Muscle of leg (tissue), 11 donors: ENCODE measurements around the gene GPAT2. TPM values are rescaled to one million over a fixed set of nuclear protein-coding genes. Genes with fewer than 3 reads are reported as not detected.
"Not testable (repeated sequence)": the region's sequence is repeated elsewhere in the genome, so short reads cannot be mapped to it uniquely, and the experiment has no call there.

Experiments
- DNase-seq: peaks from one replicate; pipeline ENCODE4 v3.0.0; 2013
- H3K27ac ChIP-seq: one replicate; pipeline ENCODE4 v1.5.1; 2013; ENCODE audit warnings: mild to moderate bottlenecking, low read length, control low read depth
- H3K27me3 ChIP-seq: one replicate; pipeline ENCODE4 v1.6.1; 2013; ENCODE audit warnings: low read length; ENCODE audit not compliant: control insufficient read depth, insufficient read depth
- H3K36me3 ChIP-seq: one replicate; pipeline ENCODE4 v1.6.1; 2013; ENCODE audit warnings: low read length; ENCODE audit not compliant: control insufficient read depth, insufficient read depth
- H3K4me1 ChIP-seq: one replicate; pipeline ENCODE4 v1.6.1; 2013; ENCODE audit warnings: low read length; ENCODE audit not compliant: control insufficient read depth, insufficient read depth
- H3K4me3 ChIP-seq: one replicate; pipeline ENCODE4 v1.5.1; 2013; ENCODE audit warnings: low read length, control low read depth
- H3K9me3 ChIP-seq: replicated peaks from 2 replicates; pipeline ENCODE4 v1.6.1; 2013; ENCODE audit warnings: low read depth, low read length; ENCODE audit not compliant: control insufficient read depth
- WGBS: methylation state at CpG from one replicate; pipeline ENCODE4 v1.1.5; 2013; ENCODE audit warnings: missing lambda C conversion rate; ENCODE audit not compliant: insufficient coverage; 5-methylcytosine and 5-hydroxymethylcytosine counted together
- polyA plus RNA-seq, 8 donors: library from polyadenylated mRNA; unstranded; fragments of 120-200 nt; gene quantifications; one replicate each; pipeline versions ENCODE4 v1.2.1 to v1.2.3, GENCODE V29; 2013; ENCODE audit warnings: inconsistent platforms in 1 of 8, low replicate concordance in 1 of 8; ENCODE audit not compliant: insufficient read length in 8 of 8, insufficient read depth in 1 of 8
- total RNA-seq: library from RNA; stranded (reverse); fragments of 120-200 nt; gene quantifications from one replicate; pipeline ENCODE4 v1.2.4, GENCODE V29; 2013

Gene GPAT2
- total and polyA plus RNA-seq, 9 donors = 2.1 to 13.8 (median 7.5) TPM

GRCh38 chr2:96071977-96072491, 37.3 kb upstream of the GPAT2 start:
- Histone ChIP-seq H3K4me1 (peaks cover 36% of the 10 kb centered on the region), H3K27ac (peak overlapping the region; percentile 80)
- H3K9me3 ChIP-seq, H3K36me3 ChIP-seq, H3K27me3 ChIP-seq, H3K4me3 ChIP-seq: not testable (repeated sequence)
- DNase-seq = peak; percentile 33
- 83% methylated on average over 2 of the region's 8 CpGs for WGBS

- H3K27ac ChIP-seq = peak overlapping the region; percentile 80
- H3K27me3 ChIP-seq, H3K36me3 ChIP-seq, DNase-seq, H3K4me3 ChIP-seq, H3K9me3 ChIP-seq: not testable (repeated sequence)
- peaks cover 36% of the 10 kb centered on the region for H3K4me1 ChIP-seq
- WGBS = 78% methylated on average over 11 of the region's 16 CpGs
Observed at GRCh38 chr2:96071087-96071976, 36.6 kb upstream of the GPAT2 start.

DNA sequence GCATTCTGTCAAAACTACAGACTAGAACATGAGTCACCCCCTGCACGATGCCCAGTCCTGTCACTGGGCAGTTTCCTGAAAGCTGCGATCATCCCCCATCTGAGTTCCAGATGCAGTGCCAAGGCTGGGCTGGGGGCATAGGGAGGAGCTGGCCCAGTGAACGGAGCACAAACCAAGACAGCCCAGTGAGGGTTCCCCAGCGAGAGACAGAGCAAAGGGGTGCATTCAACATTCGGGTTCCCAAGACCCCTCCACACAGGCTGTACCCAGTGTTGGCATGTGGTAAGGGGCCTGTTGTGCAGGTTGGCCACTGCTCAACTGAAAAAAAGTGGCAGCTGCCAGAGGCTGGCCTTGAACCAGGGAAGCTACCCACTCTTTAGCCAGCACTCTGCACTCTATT, 35.6 kb upstream of the GPAT2 start:
- DNase-seq, H3K4me3 ChIP-seq, H3K27ac ChIP-seq, H3K9me3 ChIP-seq, H3K27me3 ChIP-seq, H3K36me3 ChIP-seq: not testable (repeated sequence)
- peaks cover 36% of the 10 kb centered on the region for H3K4me1 ChIP-seq
- WGBS = 69% methylated on average over 4 of the region's 5 CpGs

- H3K36me3 ChIP-seq, H3K9me3 ChIP-seq, DNase-seq, H3K27me3 ChIP-seq, H3K4me3 ChIP-seq, H3K27ac ChIP-seq: not testable (repeated sequence)
- peaks cover 36% of the 10 kb centered on the region for H3K4me1 ChIP-seq
- WGBS = 27% methylated on average over 3 of the region's 8 CpGs
Observed at GRCh38 chr2:96069878-96070277, 35.2 kb upstream of the GPAT2 start.

DNA sequence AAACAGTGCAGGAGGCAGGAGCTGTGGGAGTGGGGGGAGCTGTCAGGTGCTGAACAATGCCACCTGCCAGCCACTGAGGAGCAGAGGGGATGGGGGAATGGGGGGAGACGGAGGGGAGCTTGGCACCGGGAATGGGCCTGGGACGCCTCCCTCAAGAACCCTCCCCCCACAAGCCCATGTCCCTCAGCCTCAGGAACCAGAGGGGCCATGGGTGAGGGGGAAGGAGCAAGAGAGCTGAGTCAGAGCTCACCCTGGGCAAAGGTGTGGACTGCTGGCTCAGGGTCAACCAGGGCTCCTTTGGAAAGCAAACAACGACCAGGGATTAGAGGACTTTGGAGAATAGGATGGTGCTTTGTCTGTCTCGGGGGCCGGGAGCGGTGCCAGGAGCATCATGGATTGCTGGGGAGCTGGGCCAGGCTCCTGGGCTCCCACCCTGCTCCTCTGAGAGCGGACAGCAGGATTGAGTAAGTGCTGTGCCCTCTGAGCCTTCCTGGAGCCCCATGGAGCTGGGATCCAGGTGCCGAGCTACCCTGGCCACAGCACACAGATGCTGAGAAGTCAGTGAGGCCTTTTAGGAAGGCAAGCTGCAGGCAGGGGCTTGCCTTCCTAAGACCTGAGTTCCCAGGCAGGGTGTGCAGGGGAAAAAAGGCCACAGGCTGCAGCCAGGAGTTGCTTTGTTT, 33.3 kb upstream of the GPAT2 start:
- 50% methylated on average over 2 of the region's 9 CpGs for WGBS
- H3K4me1 ChIP-seq = peaks cover 28% of the 10 kb centered on the region
- not testable (repeated sequence) for H3K9me3 ChIP-seq

DNA sequence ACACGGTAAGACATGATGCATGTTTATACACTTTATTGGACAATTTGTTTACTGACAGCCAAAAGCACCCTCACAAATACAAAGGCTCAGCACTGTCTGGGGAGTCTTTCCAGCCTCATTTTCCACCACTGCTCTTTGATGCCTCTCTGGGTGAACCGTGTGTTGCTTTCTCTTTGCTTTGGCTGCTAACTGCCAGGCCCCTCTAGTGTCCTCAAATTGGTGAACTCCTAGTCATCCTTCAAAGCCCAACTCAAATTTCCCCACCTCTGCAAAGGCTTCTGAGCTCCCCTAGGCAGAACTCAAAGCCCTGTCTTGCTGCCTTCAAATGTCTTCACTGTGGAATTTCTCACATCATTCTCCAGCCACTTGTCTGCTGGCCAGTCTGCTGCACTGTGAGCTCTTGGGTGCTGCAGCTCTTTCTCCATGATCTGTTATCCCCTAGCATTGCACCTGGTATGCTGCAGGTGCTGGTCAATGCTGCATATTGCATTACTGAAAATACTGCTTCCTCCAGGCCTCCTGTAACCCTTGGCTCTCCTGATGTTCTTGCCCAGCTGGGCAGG, 32.5 kb upstream of the GPAT2 start:
- WGBS = 70% methylated on average over 2 of the region's 2 CpGs
- not testable (repeated sequence) for H3K9me3 ChIP-seq

More for the DNA sequence above, 33.3 kb upstream of the GPAT2 start:
- not testable (repeated sequence) for DNase-seq, H3K4me3 ChIP-seq, H3K27me3 ChIP-seq, H3K36me3 ChIP-seq, H3K27ac ChIP-seq

DNA sequence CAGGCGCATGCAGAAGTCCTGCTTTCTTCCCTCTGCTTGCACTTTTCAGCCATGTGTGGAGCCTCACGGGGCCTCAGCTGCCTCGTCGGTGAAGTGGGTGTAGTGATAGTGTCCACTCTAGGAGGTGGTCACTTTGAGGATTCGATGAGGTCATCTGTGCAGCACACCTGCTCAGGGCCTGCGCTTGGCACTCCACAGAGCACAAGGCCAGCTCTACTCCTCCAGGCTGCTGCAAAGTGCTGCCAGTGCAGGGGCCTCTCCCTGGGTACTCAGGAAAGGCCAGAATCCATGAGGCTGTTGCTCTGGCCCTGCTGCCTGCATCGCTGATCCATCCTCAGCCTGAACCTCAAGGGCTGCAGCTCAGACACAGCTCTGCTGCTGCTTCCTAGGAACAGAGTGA, 31.8 kb upstream of the GPAT2 start:
- WGBS = no CpG with 5 or more reads among the region's 7 CpGs
- not testable (repeated sequence) for H3K27ac ChIP-seq, H3K4me3 ChIP-seq, H3K9me3 ChIP-seq, H3K27me3 ChIP-seq, DNase-seq, H3K36me3 ChIP-seq
- H3K4me1 ChIP-seq = peaks cover 13% of the 10 kb centered on the region

More for the DNA sequence above, 32.5 kb upstream of the GPAT2 start:
- peaks cover 19% of the 10 kb centered on the region for H3K4me1 ChIP-seq
- not testable (repeated sequence) for H3K4me3 ChIP-seq, DNase-seq, H3K27ac ChIP-seq, H3K36me3 ChIP-seq, H3K27me3 ChIP-seq

DNA sequence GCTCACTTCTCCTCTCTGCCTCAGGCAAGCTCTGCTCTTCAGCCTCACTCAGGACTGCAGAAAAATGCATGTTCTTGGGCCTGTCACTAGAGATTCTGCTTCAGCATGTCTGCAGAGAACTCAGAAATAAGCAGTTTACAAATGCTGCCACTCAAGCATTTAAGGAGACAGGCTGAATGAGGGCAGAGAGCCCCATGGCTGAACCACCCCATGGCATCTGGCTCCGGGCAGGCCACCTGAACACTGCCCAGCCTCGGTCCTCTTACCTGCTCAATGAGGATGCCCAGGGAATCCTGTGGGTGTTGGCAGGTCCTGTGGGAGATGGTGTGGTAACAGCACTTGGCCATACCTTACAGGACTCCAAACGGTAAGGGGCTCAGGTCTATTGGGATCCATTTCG, 31.2 kb upstream of the GPAT2 start:
- DNase-seq, H3K27me3 ChIP-seq: not testable (repeated sequence)
- WGBS = 58% methylated on average over 2 of the region's 4 CpGs

GRCh38 chr2:96065381-96065930, 30.7 kb upstream of the GPAT2 start:
- H3K27me3 ChIP-seq = no peaks in the 10 kb centered on the region
- H3K4me3 ChIP-seq = no peak overlapping the region
- H3K27ac ChIP-seq = no peak overlapping the region
- H3K9me3 ChIP-seq = no peaks in the 10 kb centered on the region
- H3K36me3 ChIP-seq = no peaks in the 10 kb centered on the region
- 77% methylated on average over 4 of the region's 4 CpGs for WGBS
- H3K4me1 ChIP-seq = peaks cover 4% of the 10 kb centered on the region
- DNase-seq = no peak

More for the DNA sequence above, 31.2 kb upstream of the GPAT2 start:
- H3K36me3 ChIP-seq, H3K27ac ChIP-seq, H3K4me3 ChIP-seq, H3K9me3 ChIP-seq, H3K4me1 ChIP-seq: not testable (repeated sequence)

DNA sequence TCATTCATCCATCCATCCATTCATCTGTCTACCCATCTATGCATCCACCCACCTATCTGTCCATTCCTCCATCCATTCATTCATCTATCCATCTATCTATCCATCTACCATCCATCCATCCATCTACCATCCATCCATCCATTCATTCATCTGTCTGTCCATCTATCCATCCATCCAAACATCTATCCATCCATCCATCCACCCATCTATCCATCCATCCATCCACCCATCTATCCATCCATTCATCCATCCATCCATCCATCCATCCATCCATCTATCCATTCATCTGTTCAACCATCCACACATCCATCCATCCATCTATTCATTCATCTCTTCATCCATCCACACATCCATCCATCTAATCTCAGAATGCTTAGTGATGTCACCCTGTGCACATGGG, 30.0 kb upstream of the GPAT2 start:
- H3K27me3 ChIP-seq, H3K36me3 ChIP-seq, H3K27ac ChIP-seq, DNase-seq, H3K4me3 ChIP-seq, H3K4me1 ChIP-seq, H3K9me3 ChIP-seq: not testable (repeated sequence)
